Sigmoid colon (tissue), 4 donors: ENCODE measurements around the gene NDST1.

Experiments
- POLR2A ChIP-seq, 2 donors: fragments of 450-650 bp; IDR thresholded peaks; one replicate each; pipeline ENCODE4 v1.6.1; 2016; ENCODE audit warnings: antibody characterized with exemption in 2 of 2, mild to moderate bottlenecking in 2 of 2, moderate library complexity in 2 of 2
- POLR2AphosphoS5 ChIP-seq, 4 donors: sonication (generic); formaldehyde crosslinking; IDR thresholded peaks; one replicate each; pipeline ENCODE4 v1.6.1; 2017; ENCODE audit warnings: antibody characterized with exemption in 4 of 4
- TF ChIP-seq, protein P1 (sequence below), 4 experiments: fragments of 450-650 bp in 3 of 4; fragments of 200-600 bp in 1 of 4; IDR thresholded peaks; one replicate each; pipeline ENCODE4 v1.5.1; 2016 to 2019; ENCODE audit warnings: antibody characterized with exemption in 4 of 4, mild to moderate bottlenecking in 3 of 4, moderate library complexity in 2 of 4

DNA sequence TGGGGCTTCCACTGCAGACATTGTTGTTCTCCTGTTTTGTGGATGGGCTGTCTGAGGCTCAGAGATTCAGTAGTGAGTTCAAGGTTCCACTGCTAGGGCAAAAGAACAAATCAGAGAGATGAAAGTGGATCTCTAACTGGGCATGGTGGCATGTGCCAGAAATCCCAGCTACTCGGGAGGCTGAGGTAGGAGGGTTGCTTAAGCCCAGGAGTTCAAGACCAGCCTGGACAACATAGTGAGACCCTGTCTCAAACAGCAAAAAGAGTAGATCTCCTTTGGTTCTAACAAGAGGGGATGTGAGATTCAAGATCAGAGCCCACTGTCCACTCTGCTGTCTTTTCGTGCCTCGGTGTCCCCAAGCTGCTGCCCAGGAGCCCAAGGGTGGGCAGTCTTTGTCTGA lies 11.8 kb upstream of the NDST1 start:
- TF ChIP-seq, protein P1, sequence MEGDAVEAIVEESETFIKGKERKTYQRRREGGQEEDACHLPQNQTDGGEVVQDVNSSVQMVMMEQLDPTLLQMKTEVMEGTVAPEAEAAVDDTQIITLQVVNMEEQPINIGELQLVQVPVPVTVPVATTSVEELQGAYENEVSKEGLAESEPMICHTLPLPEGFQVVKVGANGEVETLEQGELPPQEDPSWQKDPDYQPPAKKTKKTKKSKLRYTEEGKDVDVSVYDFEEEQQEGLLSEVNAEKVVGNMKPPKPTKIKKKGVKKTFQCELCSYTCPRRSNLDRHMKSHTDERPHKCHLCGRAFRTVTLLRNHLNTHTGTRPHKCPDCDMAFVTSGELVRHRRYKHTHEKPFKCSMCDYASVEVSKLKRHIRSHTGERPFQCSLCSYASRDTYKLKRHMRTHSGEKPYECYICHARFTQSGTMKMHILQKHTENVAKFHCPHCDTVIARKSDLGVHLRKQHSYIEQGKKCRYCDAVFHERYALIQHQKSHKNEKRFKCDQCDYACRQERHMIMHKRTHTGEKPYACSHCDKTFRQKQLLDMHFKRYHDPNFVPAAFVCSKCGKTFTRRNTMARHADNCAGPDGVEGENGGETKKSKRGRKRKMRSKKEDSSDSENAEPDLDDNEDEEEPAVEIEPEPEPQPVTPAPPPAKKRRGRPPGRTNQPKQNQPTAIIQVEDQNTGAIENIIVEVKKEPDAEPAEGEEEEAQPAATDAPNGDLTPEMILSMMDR (IDR thresholded peaks at IDR 0.05), result no peak
- TF ChIP-seq POLR2AphosphoS5 (IDR thresholded peaks at IDR 0.05) (no peak), POLR2A (IDR thresholded peaks at IDR 0.05) (no peak)
